HEK293 (cell line): ENCODE data around the gene ERCC6L.

Experiments used
- ELK4 ChIP-seq: IDR thresholded peaks from 2 replicates; pipeline ENCODE4 v1.6.1; 2011; ENCODE audit warnings: mild to moderate bottlenecking, low read depth, low read length, borderline replicate concordance
- INSM2 ChIP-seq: fragments of 450-650 bp; formaldehyde crosslinking; IDR thresholded peaks from 2 replicates; pipeline ENCODE4 v1.5.1; 2016; ENCODE audit warnings: missing biosample characterization, missing genetic modification characterization
- OSR2 ChIP-seq: fragments of 450-650 bp; formaldehyde crosslinking; IDR thresholded peaks from 2 replicates; pipeline ENCODE4 v1.5.1; 2016; ENCODE audit warnings: missing biosample characterization, missing genetic modification characterization
- PRDM1 ChIP-seq: fragments of 450-650 bp; formaldehyde crosslinking; IDR thresholded peaks from 2 replicates; pipeline ENCODE4; 2016; ENCODE audit warnings: missing biosample characterization, missing genetic modification characterization
- PRDM10 ChIP-seq: fragments of 450-650 bp; formaldehyde crosslinking; IDR thresholded peaks from 2 replicates; pipeline ENCODE4 v1.5.1; 2016; ENCODE audit warnings: missing biosample characterization, missing genetic modification characterization
- SCRT2 ChIP-seq: fragments of 450-650 bp; formaldehyde crosslinking; IDR thresholded peaks from 2 replicates; pipeline ENCODE4 v1.5.1; 2016; ENCODE audit warnings: missing biosample characterization, missing genetic modification characterization
- SP2 ChIP-seq: fragments of 450-650 bp; formaldehyde crosslinking; IDR thresholded peaks from 2 replicates; pipeline ENCODE4 v1.5.1; 2016; ENCODE audit warnings: missing biosample characterization, missing genetic modification characterization
- TRIM28 ChIP-seq: IDR thresholded peaks from 2 replicates; pipeline ENCODE4 v1.6.1; 2011; ENCODE audit warnings: low read length, control low read depth, borderline replicate concordance
- ZBTB10 ChIP-seq: fragments of 450-650 bp; formaldehyde crosslinking; IDR thresholded peaks from 2 replicates; pipeline ENCODE4 v1.5.1; 2016; ENCODE audit warnings: missing biosample characterization, missing genetic modification characterization
- ZBTB17 ChIP-seq: fragments of 450-650 bp; formaldehyde crosslinking; IDR thresholded peaks from 2 replicates; pipeline ENCODE4 v1.5.1; 2016; ENCODE audit warnings: missing biosample characterization, missing genetic modification characterization
- ZBTB7A ChIP-seq: fragments of 450-650 bp; formaldehyde crosslinking; IDR thresholded peaks from 2 replicates; pipeline ENCODE4 v1.5.1; 2016; ENCODE audit warnings: low read depth, missing biosample characterization, missing genetic modification characterization
- ZFP37 ChIP-seq: fragments of 450-650 bp; formaldehyde crosslinking; IDR thresholded peaks from 2 replicates; pipeline ENCODE4 v1.5.1; 2016; ENCODE audit warnings: missing biosample characterization, missing genetic modification characterization
- ZNF140 ChIP-seq: fragments of 450-650 bp; formaldehyde crosslinking; IDR thresholded peaks from 2 replicates; pipeline ENCODE4 v1.5.1; 2016; ENCODE audit warnings: missing biosample characterization, missing genetic modification characterization
- ZNF16 ChIP-seq: fragments of 450-650 bp; formaldehyde crosslinking; IDR thresholded peaks from 2 replicates; pipeline ENCODE4 v1.5.1; 2016; ENCODE audit warnings: low read depth, missing biosample characterization, missing genetic modification characterization
- ZNF175 ChIP-seq: fragments of 450-650 bp; formaldehyde crosslinking; IDR thresholded peaks from 2 replicates; pipeline ENCODE4 v1.5.1; 2016; ENCODE audit warnings: missing biosample characterization, missing genetic modification characterization
- ZNF223 ChIP-seq: fragments of 450-650 bp; formaldehyde crosslinking; IDR thresholded peaks from 2 replicates; pipeline ENCODE4 v1.5.1; 2016; ENCODE audit warnings: missing biosample characterization, missing genetic modification characterization
- ZNF26 ChIP-seq: fragments of 450-650 bp; formaldehyde crosslinking; IDR thresholded peaks from 2 replicates; pipeline ENCODE4 v1.5.1; 2016; ENCODE audit warnings: missing biosample characterization, missing genetic modification characterization
- ZNF335 ChIP-seq: fragments of 450-650 bp; formaldehyde crosslinking; conservative IDR thresholded peaks from 2 replicates; pipeline ENCODE4 v1.5.1; 2016; ENCODE audit warnings: missing biosample characterization, missing genetic modification characterization
- ZNF362 ChIP-seq: fragments of 450-650 bp; formaldehyde crosslinking; IDR thresholded peaks from 2 replicates; pipeline ENCODE4 v1.5.1; 2016; ENCODE audit warnings: missing biosample characterization, missing genetic modification characterization
- ZNF37A ChIP-seq: fragments of 450-650 bp; IDR thresholded peaks from 2 replicates; pipeline ENCODE4 v1.5.1; 2018; ENCODE audit warnings: missing biosample characterization, missing genetic modification characterization
- ZNF433 ChIP-seq: fragments of 450-650 bp; formaldehyde crosslinking; IDR thresholded peaks from 2 replicates; pipeline ENCODE4 v1.5.1; 2016; ENCODE audit warnings: missing biosample characterization, missing genetic modification characterization, low read depth
- ZNF501 ChIP-seq: fragments of 450-650 bp; formaldehyde crosslinking; IDR thresholded peaks from 2 replicates; pipeline ENCODE4 v1.5.1; 2016; ENCODE audit warnings: missing biosample characterization, missing genetic modification characterization
- ZNF513 ChIP-seq: fragments of 450-650 bp; IDR thresholded peaks from 2 replicates; pipeline ENCODE4 v1.5.1; 2018; ENCODE audit warnings: missing biosample characterization, missing genetic modification characterization
- ZNF624 ChIP-seq: fragments of 450-650 bp; formaldehyde crosslinking; IDR thresholded peaks from 2 replicates; pipeline ENCODE4 v1.5.1; 2017; ENCODE audit warnings: missing biosample characterization, missing genetic modification characterization
- ZNF654 ChIP-seq: fragments of 450-650 bp; formaldehyde crosslinking; IDR thresholded peaks from 2 replicates; pipeline ENCODE4 v1.5.1; 2016; ENCODE audit warnings: low read depth, missing biosample characterization, missing genetic modification characterization
- ZNF677 ChIP-seq: fragments of 450-650 bp; IDR thresholded peaks from 2 replicates; pipeline ENCODE4 v1.5.0; 2018; ENCODE audit warnings: missing biosample characterization, mild to moderate bottlenecking, missing genetic modification characterization, moderate library complexity
- ZNF76 ChIP-seq: fragments of 450-650 bp; formaldehyde crosslinking; IDR thresholded peaks from 2 replicates; pipeline ENCODE4; 2016; ENCODE audit warnings: low read depth, missing biosample characterization, missing genetic modification characterization, borderline replicate concordance
- ZNF837 ChIP-seq: fragments of 450-650 bp; formaldehyde crosslinking; IDR thresholded peaks from 2 replicates; pipeline ENCODE4 v1.5.1; 2016; ENCODE audit warnings: missing biosample characterization, missing genetic modification characterization

ERCC6L gene

GRCh38 chrX:72269671-72270251, 30.9 kb upstream of the ERCC6L start (continued):
- TF ChIP-seq ZNF513, result no peak
- TF ChIP-seq ELK4, result no peak
- no peak for TF ChIP-seq PRDM10
- no peak for TF ChIP-seq PRDM1 (tag by site-specific recombination)
- no peak for TF ChIP-seq ZNF433
- TF ChIP-seq ZNF837 (tag by site-specific recombination), result no peak
- no peak for TF ChIP-seq ZNF624 (tag by site-specific recombination)
- no peak; the same call in 1 of the 2 replicates for TF ChIP-seq INSM2
- 0 out of 2 replicates have a peak, but pooled peaks have one; percentile 46 for TF ChIP-seq OSR2 (tag by site-specific recombination)
- no peak for TF ChIP-seq ZNF37A (tag by site-specific recombination)
- TF ChIP-seq SCRT2 (tag by site-specific recombination), result no peak
- TF ChIP-seq ZBTB7A, result no peak
- TF ChIP-seq ZNF654 (tag by site-specific recombination), result no peak
- no peak for TF ChIP-seq ZBTB10 (tag by site-specific recombination)
- TF ChIP-seq ZNF677 (tag by site-specific recombination), result no peak
- TF ChIP-seq ZFP37 (tag by site-specific recombination), result 0 out of 2 replicates have a peak, but pooled peaks have one; percentile 17
- TF ChIP-seq ZNF26, result no peak
- no peak for TF ChIP-seq ZBTB17
- no peak for TF ChIP-seq SP2 (tag by site-specific recombination)
- TF ChIP-seq TRIM28, result no peak
- TF ChIP-seq ZNF362, result no peak
- TF ChIP-seq ZNF175, result no peak
- TF ChIP-seq ZNF501 (tag by site-specific recombination), result no peak
- no peak for TF ChIP-seq ZNF335 (tag by site-specific recombination)
- no peak for TF ChIP-seq ZNF76 (tag by site-specific recombination)
- no peak for TF ChIP-seq ZNF16
- TF ChIP-seq ZNF223 (tag by site-specific recombination), result no peak
- TF ChIP-seq ZNF140, result no peak
